WTC11 (cell line): ENCODE data around the gene AKR1D1. TPM values are rescaled to one million over a fixed set of nuclear protein-coding genes. Genes with fewer than 3 reads are reported as not detected.

Source experiments
- ATAC-seq: fragments of 200-7000 bp; cut with Tn5 transposase; 2 replicates; pipeline ENCODE4 v1.10.0; 2021; ENCODE audit warnings: mild to moderate bottlenecking, moderate library complexity
- CTCF ChIA-PET: fragments of 300-600 bp; sonication (Branson Sonifier 250); formaldehyde crosslinking; loops from one replicate; lab custom pipeline; 2021; ENCODE audit warnings: antibody characterized with exemption; lab: Charles Lee
- POLR2A ChIA-PET: fragments of 350-600 bp; sonication (Branson Sonifier 250); formaldehyde crosslinking; loops from one replicate; lab custom pipeline; 2021; ENCODE audit warnings: antibody characterized with exemption; lab: Charles Lee
- DNase-seq: peaks from one replicate; pipeline ENCODE4 v3.0.0; 2021; ENCODE audit warnings: low spot score
- H3K27ac Mint-ChIP-seq: 2 replicates; pipeline ENCODE4 v1.8.0; 2021; ENCODE audit warnings: mixed read lengths
- H3K27me3 Mint-ChIP-seq: 2 replicates; pipeline ENCODE4 v1.8.0; 2021; ENCODE audit warnings: low read depth, mild to moderate bottlenecking, moderate library complexity, mixed read lengths
- H3K36me3 Mint-ChIP-seq: 2 replicates; pipeline ENCODE4 v1.8.0; 2021; ENCODE audit warnings: mixed read lengths
- H3K4me1 Mint-ChIP-seq: 2 replicates; pipeline ENCODE4 v1.8.0; 2022; ENCODE audit warnings: mixed read lengths
- H3K4me3 Mint-ChIP-seq: 2 replicates; pipeline ENCODE4 v1.8.0; 2021; ENCODE audit warnings: mild to moderate bottlenecking, moderate library complexity, mixed read lengths
- H3K9me3 Mint-ChIP-seq: 2 replicates; pipeline ENCODE4 v1.8.0; 2021; ENCODE audit warnings: mixed read lengths
- AFF4 ChIP-seq: sonication (generic); formaldehyde crosslinking; IDR thresholded peaks from 2 replicates; pipeline ENCODE4 v1.8.1; 2023; ENCODE audit warnings: mild to moderate bottlenecking, missing genetic modification reagents, borderline replicate concordance
- ATF6 ChIP-seq: sonication (generic); formaldehyde crosslinking; IDR thresholded peaks from 2 replicates; pipeline ENCODE4 v1.8.1; 2023; ENCODE audit warnings: mild to moderate bottlenecking, missing genetic modification reagents
- CTCF ChIP-seq: fragments of 200-600 bp; IDR thresholded peaks from 2 replicates; pipeline ENCODE4 v1.8.0; 2022; ENCODE audit warnings: antibody characterized with exemption
- E2F1 ChIP-seq: sonication (generic); formaldehyde crosslinking; IDR thresholded peaks from 2 replicates; pipeline ENCODE4 v1.8.0; 2022; ENCODE audit warnings: mild to moderate bottlenecking, missing genetic modification reagents
- E2F5 ChIP-seq: sonication (generic); formaldehyde crosslinking; IDR thresholded peaks from 2 replicates; pipeline ENCODE4 v1.8.1; 2022; ENCODE audit warnings: mild to moderate bottlenecking, moderate library complexity, missing genetic modification reagents
- ELF4 ChIP-seq: sonication (generic); formaldehyde crosslinking; IDR thresholded peaks from 2 replicates; pipeline ENCODE4 v1.8.1; 2022; ENCODE audit warnings: low read depth, mild to moderate bottlenecking, moderate library complexity, missing genetic modification reagents
- GRHL2 ChIP-seq: fragments of 250-450 bp; sonication (Bioruptor Pico); IDR thresholded peaks from 2 replicates; pipeline ENCODE4 v1.8.0; 2022; ENCODE audit warnings: mild to moderate bottlenecking, moderate library complexity; ENCODE audit not compliant: insufficient replicate concordance, severe bottlenecking
- MLX ChIP-seq: sonication (generic); formaldehyde crosslinking; IDR thresholded peaks from 2 replicates; pipeline ENCODE4 v1.8.1; 2023; ENCODE audit warnings: mild to moderate bottlenecking, missing genetic modification reagents, moderate library complexity
- OVOL2 ChIP-seq: fragments of 250-450 bp; sonication (Bioruptor Pico); IDR thresholded peaks from 2 replicates; pipeline ENCODE4 v1.9.0; 2021; ENCODE audit warnings: mild to moderate bottlenecking, borderline replicate concordance
- ZMAT4 ChIP-seq: fragments of 250-450 bp; sonication (Bioruptor Pico); IDR thresholded peaks from 2 replicates; pipeline ENCODE4 v1.9.0; 2021; ENCODE audit warnings: mild to moderate bottlenecking
- ZNF121 ChIP-seq: sonication (generic); formaldehyde crosslinking; IDR thresholded peaks from 2 replicates; pipeline ENCODE4 v1.8.0; 2023; ENCODE audit warnings: missing genetic modification reagents
- total RNA-seq: library from RNA; stranded (reverse); gene quantifications from 3 replicates; pipeline ENCODE4 v1.2.3, GENCODE V29; 2021

The AKR1D1 gene
- total RNA-seq, 1 experiment from 2014 or later = 0.24 TPM

- TF ChIP-seq E2F1 = no peak
- no peak for TF ChIP-seq ATF6 (CRISPR knock-in tag)
- TF ChIP-seq GRHL2 (CRISPR knock-in tag) = no peak
- TF ChIP-seq CTCF = no peak
Observed at GRCh38 chr7:138097064-138097741, 20.9 kb downstream of the AKR1D1 start (continued).

GRCh38 chr7:138099813-138100212, 23.6 kb downstream of the AKR1D1 start:
- H3K36me3 Mint-ChIP-seq = peaks cover 11% of the 10 kb centered on the region
- peaks cover 13% of the 10 kb centered on the region for H3K4me1 Mint-ChIP-seq
- H3K9me3 Mint-ChIP-seq = peaks cover 18% of the 10 kb centered on the region
- ATAC-seq = no peak
- no peak overlapping the region for H3K27ac Mint-ChIP-seq
- H3K4me3 Mint-ChIP-seq = no peak overlapping the region
- CTCF ChIA-PET = no interaction called here
- POLR2A ChIA-PET = interaction anchor here (0.7 kb wide), 1 partner anchor 47 kb away, joined by 3 read pairs; no protein-coding TSS in a partner anchor
- TF ChIP-seq GRHL2 (CRISPR knock-in tag) = no peak
- TF ChIP-seq ELF4 (CRISPR knock-in tag) = no peak
- TF ChIP-seq ZNF121 (CRISPR knock-in tag) = no peak
- no peak for TF ChIP-seq MLX (CRISPR knock-in tag)
- TF ChIP-seq E2F5 = no peak
- no peak for TF ChIP-seq AFF4 (CRISPR knock-in tag)
- TF ChIP-seq ZMAT4 (CRISPR knock-in tag) = no peak
- no peak for TF ChIP-seq OVOL2 (CRISPR knock-in tag)
- DNase-seq = no peak
- H3K27me3 Mint-ChIP-seq = no peaks in the 10 kb centered on the region
